WTC11 (cell line): Measurements from ENCODE around the gene CNP. TPM values are rescaled to one million over a fixed set of nuclear protein-coding genes. Genes with fewer than 3 reads are reported as not detected.

Source experiments
- ATAC-seq: fragments of 200-7000 bp; cut with Tn5 transposase; 2 replicates; pipeline ENCODE4 v1.10.0; 2021; ENCODE audit warnings: mild to moderate bottlenecking, moderate library complexity
- CTCF ChIA-PET: fragments of 300-600 bp; sonication (Branson Sonifier 250); formaldehyde crosslinking; loops from one replicate; lab custom pipeline; 2021; ENCODE audit warnings: antibody characterized with exemption; lab: Charles Lee
- POLR2A ChIA-PET: fragments of 350-600 bp; sonication (Branson Sonifier 250); formaldehyde crosslinking; loops from one replicate; lab custom pipeline; 2021; ENCODE audit warnings: antibody characterized with exemption; lab: Charles Lee
- DNase-seq: peaks from one replicate; pipeline ENCODE4 v3.0.0; 2021; ENCODE audit warnings: low spot score
- H3K27ac Mint-ChIP-seq: 2 replicates; pipeline ENCODE4 v1.8.0; 2021; ENCODE audit warnings: mixed read lengths
- H3K27me3 Mint-ChIP-seq: 2 replicates; pipeline ENCODE4 v1.8.0; 2021; ENCODE audit warnings: low read depth, mild to moderate bottlenecking, moderate library complexity, mixed read lengths
- H3K36me3 Mint-ChIP-seq: 2 replicates; pipeline ENCODE4 v1.8.0; 2021; ENCODE audit warnings: mixed read lengths
- H3K4me1 Mint-ChIP-seq: 2 replicates; pipeline ENCODE4 v1.8.0; 2022; ENCODE audit warnings: mixed read lengths
- H3K4me3 Mint-ChIP-seq: 2 replicates; pipeline ENCODE4 v1.8.0; 2021; ENCODE audit warnings: mild to moderate bottlenecking, moderate library complexity, mixed read lengths
- H3K9me3 Mint-ChIP-seq: 2 replicates; pipeline ENCODE4 v1.8.0; 2021; ENCODE audit warnings: mixed read lengths
- FOXK1 ChIP-seq: sonication (generic); formaldehyde crosslinking; IDR thresholded peaks from 2 replicates; pipeline ENCODE4 v1.8.0; 2022; ENCODE audit warnings: mild to moderate bottlenecking, moderate library complexity, missing genetic modification reagents
- HMGA2 ChIP-seq: fragments of 250-450 bp; sonication (Bioruptor Pico); IDR thresholded peaks from 2 replicates; pipeline ENCODE4 v1.4.0; 2021; ENCODE audit warnings: mild to moderate bottlenecking, moderate library complexity
- IRF2 ChIP-seq: sonication (generic); formaldehyde crosslinking; IDR thresholded peaks from 2 replicates; pipeline ENCODE4 v1.8.0; 2022; ENCODE audit warnings: low read depth, missing genetic modification reagents, borderline replicate concordance
- JUN ChIP-seq: sonication (generic); formaldehyde crosslinking; IDR thresholded peaks from 2 replicates; pipeline ENCODE4 v1.8.0; 2023; ENCODE audit warnings: mild to moderate bottlenecking, missing genetic modification reagents
- RELA ChIP-seq: sonication (generic); formaldehyde crosslinking; IDR thresholded peaks from 2 replicates; pipeline ENCODE4 v1.8.1; 2022; ENCODE audit warnings: missing genetic modification reagents, mild to moderate bottlenecking, borderline replicate concordance
- SMAD3 ChIP-seq: sonication (generic); formaldehyde crosslinking; IDR thresholded peaks from 2 replicates; pipeline ENCODE4 v1.8.0; 2022; ENCODE audit warnings: missing genetic modification reagents, mild to moderate bottlenecking, borderline replicate concordance
- TCF7 ChIP-seq: sonication (generic); formaldehyde crosslinking; IDR thresholded peaks from 2 replicates; pipeline ENCODE4 v1.8.0; 2022; ENCODE audit warnings: mild to moderate bottlenecking, low read depth, missing genetic modification reagents, moderate library complexity
- ZBTB21 ChIP-seq: sonication (generic); formaldehyde crosslinking; IDR thresholded peaks from 2 replicates; pipeline ENCODE4 v1.8.1; 2023; ENCODE audit warnings: mild to moderate bottlenecking, missing genetic modification reagents, borderline replicate concordance
- ZNF671 ChIP-seq: fragments of 250-450 bp; sonication (Bioruptor Pico); IDR thresholded peaks from 2 replicates; pipeline ENCODE4 v1.8.0; 2021; ENCODE audit warnings: mild to moderate bottlenecking
- total RNA-seq: library from RNA; stranded (reverse); gene quantifications from 3 replicates; pipeline ENCODE4 v1.2.3, GENCODE V29; 2021
- TF ChIP-seq, protein P1 (sequence below): sonication (generic); formaldehyde crosslinking; IDR thresholded peaks from 2 replicates; pipeline ENCODE4 v1.8.0; 2022; ENCODE audit warnings: mild to moderate bottlenecking, missing genetic modification reagents
- TF ChIP-seq, protein P2 (sequence below): sonication (generic); formaldehyde crosslinking; IDR thresholded peaks from 2 replicates; pipeline ENCODE4 v1.8.1; 2023; ENCODE audit warnings: mild to moderate bottlenecking, missing genetic modification reagents
- TF ChIP-seq, protein P3 (sequence below): sonication (generic); formaldehyde crosslinking; IDR thresholded peaks from 2 replicates; pipeline ENCODE4 v1.8.1; 2022; ENCODE audit warnings: missing genetic modification reagents, borderline replicate concordance
- TF ChIP-seq, protein P4 (sequence below): sonication (generic); formaldehyde crosslinking; IDR thresholded peaks from 2 replicates; pipeline ENCODE4 v1.8.1; 2023; ENCODE audit warnings: mild to moderate bottlenecking, missing genetic modification reagents, moderate library complexity
- TF ChIP-seq, protein P5 (sequence below): sonication (generic); formaldehyde crosslinking; IDR thresholded peaks from 2 replicates; pipeline ENCODE4 v1.8.1; 2023; ENCODE audit warnings: mild to moderate bottlenecking, missing genetic modification reagents
- TF ChIP-seq, protein P6 (sequence below): sonication (generic); formaldehyde crosslinking; IDR thresholded peaks from 2 replicates; pipeline ENCODE4 v1.8.1; 2022; ENCODE audit warnings: mild to moderate bottlenecking, missing genetic modification reagents, moderate library complexity, borderline replicate concordance
- TF ChIP-seq, protein P7 (sequence below): sonication (generic); formaldehyde crosslinking; IDR thresholded peaks from 2 replicates; pipeline ENCODE4 v1.8.1; 2022; ENCODE audit warnings: low read depth, missing genetic modification reagents, borderline replicate concordance

Gene CNP
- total RNA-seq, 1 experiment from 2014 or later = 52.5 TPM

DNA sequence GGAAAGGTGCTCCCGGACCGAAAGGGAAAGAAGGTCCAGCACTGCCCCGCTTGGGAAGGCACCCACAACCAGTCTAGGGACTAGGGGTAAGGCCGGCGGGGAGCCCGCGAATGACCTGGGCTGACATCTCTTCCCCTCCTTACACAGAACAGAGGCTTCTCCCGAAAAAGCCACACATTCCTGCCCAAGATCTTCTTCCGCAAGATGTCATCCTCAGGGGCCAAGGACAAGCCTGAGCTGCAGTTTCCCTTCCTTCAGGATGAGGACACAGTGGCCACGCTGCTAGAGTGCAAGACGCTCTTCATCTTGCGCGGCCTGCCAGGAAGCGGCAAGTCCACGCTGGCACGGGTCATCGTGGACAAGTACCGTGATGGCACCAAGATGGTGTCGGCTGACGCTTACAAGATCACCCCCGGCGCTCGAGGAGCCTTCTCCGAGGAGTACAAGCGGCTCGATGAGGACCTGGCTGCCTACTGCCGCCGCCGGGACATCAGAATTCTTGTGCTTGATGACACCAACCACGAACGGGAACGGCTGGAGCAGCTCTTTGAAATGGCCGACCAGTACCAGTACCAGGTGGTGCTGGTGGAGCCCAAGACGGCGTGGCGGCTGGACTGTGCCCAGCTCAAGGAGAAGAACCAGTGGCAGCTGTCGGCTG is 1.5 kb downstream of the CNP start:
- Mint-ChIP-seq H3K27me3 (peaks cover 8% of the 10 kb centered on the region), H3K4me1 (peaks cover 18% of the 10 kb centered on the region), H3K4me3 (peak overlapping the region; percentile 64), H3K36me3 (peaks cover 10% of the 10 kb centered on the region), H3K9me3 (no peaks in the 10 kb centered on the region), H3K27ac (peak overlapping the region; percentile 47; the same call in 1 of the 2 replicates)
- no peak for DNase-seq
- ChIA-PET POLR2A (interaction anchor here (1.3 to 2.6 kb wide), 2 partner anchors 37 to 103 kb away, joined by 4 to 7 read pairs; partner anchors contain the start of genes KLHL11 and ODAD4), CTCF (interaction anchor here (0.6 to 1.5 kb wide), 5 partner anchors 8 to 133 kb away, joined by 3 to 4 read pairs (median 3); partner anchors contain the start of gene ODAD4)
- TF ChIP-seq, protein P1, sequence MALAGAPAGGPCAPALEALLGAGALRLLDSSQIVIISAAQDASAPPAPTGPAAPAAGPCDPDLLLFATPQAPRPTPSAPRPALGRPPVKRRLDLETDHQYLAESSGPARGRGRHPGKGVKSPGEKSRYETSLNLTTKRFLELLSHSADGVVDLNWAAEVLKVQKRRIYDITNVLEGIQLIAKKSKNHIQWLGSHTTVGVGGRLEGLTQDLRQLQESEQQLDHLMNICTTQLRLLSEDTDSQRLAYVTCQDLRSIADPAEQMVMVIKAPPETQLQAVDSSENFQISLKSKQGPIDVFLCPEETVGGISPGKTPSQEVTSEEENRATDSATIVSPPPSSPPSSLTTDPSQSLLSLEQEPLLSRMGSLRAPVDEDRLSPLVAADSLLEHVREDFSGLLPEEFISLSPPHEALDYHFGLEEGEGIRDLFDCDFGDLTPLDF (CRISPR knock-in tag) = no peak
- no peak for TF ChIP-seq HMGA2 (CRISPR knock-in tag)
- TF ChIP-seq, protein P2, sequence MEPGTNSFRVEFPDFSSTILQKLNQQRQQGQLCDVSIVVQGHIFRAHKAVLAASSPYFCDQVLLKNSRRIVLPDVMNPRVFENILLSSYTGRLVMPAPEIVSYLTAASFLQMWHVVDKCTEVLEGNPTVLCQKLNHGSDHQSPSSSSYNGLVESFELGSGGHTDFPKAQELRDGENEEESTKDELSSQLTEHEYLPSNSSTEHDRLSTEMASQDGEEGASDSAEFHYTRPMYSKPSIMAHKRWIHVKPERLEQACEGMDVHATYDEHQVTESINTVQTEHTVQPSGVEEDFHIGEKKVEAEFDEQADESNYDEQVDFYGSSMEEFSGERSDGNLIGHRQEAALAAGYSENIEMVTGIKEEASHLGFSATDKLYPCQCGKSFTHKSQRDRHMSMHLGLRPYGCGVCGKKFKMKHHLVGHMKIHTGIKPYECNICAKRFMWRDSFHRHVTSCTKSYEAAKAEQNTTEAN (CRISPR knock-in tag) = no peak
- no peak for ATAC-seq

DNA sequence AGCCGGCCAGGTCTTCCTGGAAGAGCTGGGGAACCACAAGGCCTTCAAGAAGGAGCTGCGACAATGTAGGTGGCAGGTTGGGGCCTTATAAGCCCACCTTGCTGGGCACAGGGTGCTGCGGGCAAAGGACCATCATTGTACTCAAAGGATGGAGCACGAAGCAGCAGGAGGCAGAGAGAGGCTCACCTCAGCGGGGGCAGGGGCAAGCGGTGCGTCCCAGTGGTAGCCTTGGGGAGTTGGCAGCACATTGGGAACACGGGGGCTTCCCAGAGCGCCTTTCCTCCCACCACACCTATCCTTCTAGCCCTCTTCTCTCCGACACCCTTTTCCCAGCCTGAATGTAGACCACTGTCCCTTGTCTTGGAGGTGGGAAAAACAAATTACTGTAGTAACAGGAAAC is 2.1 kb downstream of the CNP start:
- POLR2A ChIA-PET = interaction anchor here (2.6 kb wide), 1 partner anchor 38 kb away, joined by 7 read pairs; the partner anchor contains the start of gene ODAD4
- H3K4me1 Mint-ChIP-seq = peaks cover 18% of the 10 kb centered on the region
- TF ChIP-seq HMGA2 (CRISPR knock-in tag) (no peak), ZBTB21 (CRISPR knock-in tag) (no peak), IRF2 (no peak), JUN (CRISPR knock-in tag) (no peak), FOXK1 (no peak), SMAD3 (CRISPR knock-in tag) (no peak), TCF7 (CRISPR knock-in tag) (no peak), ZNF671 (no peak), RELA (CRISPR knock-in tag) (no peak)
- TF ChIP-seq, protein P3, sequence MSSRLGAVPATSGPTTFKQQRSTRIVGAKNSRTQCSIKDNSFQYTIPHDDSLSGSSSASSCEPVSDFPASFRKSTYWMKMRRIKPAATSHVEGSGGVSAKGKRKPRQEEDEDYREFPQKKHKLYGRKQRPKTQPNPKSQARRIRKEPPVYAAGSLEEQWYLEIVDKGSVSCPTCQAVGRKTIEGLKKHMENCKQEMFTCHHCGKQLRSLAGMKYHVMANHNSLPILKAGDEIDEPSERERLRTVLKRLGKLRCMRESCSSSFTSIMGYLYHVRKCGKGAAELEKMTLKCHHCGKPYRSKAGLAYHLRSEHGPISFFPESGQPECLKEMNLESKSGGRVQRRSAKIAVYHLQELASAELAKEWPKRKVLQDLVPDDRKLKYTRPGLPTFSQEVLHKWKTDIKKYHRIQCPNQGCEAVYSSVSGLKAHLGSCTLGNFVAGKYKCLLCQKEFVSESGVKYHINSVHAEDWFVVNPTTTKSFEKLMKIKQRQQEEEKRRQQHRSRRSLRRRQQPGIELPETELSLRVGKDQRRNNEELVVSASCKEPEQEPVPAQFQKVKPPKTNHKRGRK (CRISPR knock-in tag) = no peak
- TF ChIP-seq, protein P4, sequence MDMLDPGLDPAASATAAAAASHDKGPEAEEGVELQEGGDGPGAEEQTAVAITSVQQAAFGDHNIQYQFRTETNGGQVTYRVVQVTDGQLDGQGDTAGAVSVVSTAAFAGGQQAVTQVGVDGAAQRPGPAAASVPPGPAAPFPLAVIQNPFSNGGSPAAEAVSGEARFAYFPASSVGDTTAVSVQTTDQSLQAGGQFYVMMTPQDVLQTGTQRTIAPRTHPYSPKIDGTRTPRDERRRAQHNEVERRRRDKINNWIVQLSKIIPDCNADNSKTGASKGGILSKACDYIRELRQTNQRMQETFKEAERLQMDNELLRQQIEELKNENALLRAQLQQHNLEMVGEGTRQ (CRISPR knock-in tag) = no peak
- TF ChIP-seq, protein P5, sequence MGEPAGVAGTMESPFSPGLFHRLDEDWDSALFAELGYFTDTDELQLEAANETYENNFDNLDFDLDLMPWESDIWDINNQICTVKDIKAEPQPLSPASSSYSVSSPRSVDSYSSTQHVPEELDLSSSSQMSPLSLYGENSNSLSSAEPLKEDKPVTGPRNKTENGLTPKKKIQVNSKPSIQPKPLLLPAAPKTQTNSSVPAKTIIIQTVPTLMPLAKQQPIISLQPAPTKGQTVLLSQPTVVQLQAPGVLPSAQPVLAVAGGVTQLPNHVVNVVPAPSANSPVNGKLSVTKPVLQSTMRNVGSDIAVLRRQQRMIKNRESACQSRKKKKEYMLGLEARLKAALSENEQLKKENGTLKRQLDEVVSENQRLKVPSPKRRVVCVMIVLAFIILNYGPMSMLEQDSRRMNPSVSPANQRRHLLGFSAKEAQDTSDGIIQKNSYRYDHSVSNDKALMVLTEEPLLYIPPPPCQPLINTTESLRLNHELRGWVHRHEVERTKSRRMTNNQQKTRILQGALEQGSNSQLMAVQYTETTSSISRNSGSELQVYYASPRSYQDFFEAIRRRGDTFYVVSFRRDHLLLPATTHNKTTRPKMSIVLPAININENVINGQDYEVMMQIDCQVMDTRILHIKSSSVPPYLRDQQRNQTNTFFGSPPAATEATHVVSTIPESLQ (CRISPR knock-in tag) = no peak
- TF ChIP-seq, protein P6, sequence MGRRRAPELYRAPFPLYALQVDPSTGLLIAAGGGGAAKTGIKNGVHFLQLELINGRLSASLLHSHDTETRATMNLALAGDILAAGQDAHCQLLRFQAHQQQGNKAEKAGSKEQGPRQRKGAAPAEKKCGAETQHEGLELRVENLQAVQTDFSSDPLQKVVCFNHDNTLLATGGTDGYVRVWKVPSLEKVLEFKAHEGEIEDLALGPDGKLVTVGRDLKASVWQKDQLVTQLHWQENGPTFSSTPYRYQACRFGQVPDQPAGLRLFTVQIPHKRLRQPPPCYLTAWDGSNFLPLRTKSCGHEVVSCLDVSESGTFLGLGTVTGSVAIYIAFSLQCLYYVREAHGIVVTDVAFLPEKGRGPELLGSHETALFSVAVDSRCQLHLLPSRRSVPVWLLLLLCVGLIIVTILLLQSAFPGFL (CRISPR knock-in tag) = no peak
- TF ChIP-seq, protein P7, sequence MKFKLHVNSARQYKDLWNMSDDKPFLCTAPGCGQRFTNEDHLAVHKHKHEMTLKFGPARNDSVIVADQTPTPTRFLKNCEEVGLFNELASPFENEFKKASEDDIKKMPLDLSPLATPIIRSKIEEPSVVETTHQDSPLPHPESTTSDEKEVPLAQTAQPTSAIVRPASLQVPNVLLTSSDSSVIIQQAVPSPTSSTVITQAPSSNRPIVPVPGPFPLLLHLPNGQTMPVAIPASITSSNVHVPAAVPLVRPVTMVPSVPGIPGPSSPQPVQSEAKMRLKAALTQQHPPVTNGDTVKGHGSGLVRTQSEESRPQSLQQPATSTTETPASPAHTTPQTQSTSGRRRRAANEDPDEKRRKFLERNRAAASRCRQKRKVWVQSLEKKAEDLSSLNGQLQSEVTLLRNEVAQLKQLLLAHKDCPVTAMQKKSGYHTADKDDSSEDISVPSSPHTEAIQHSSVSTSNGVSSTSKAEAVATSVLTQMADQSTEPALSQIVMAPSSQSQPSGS = no peak
- DNase-seq (no peak), ATAC-seq (no peak)
- peaks cover 15% of the 10 kb centered on the region for H3K36me3 Mint-ChIP-seq
- H3K4me3 Mint-ChIP-seq = no peak overlapping the region
- H3K27me3 Mint-ChIP-seq = peaks cover 8% of the 10 kb centered on the region
- CTCF ChIA-PET = interaction anchor here (1.1 to 1.2 kb wide), 2 partner anchors 9 to 60 kb away, joined by 3 to 4 read pairs; no protein-coding TSS in a partner anchor
- H3K27ac Mint-ChIP-seq = no peak overlapping the region
- no peaks in the 10 kb centered on the region for H3K9me3 Mint-ChIP-seq
